Measurements from ENCODE around the gene SYNDIG1. TPM values are rescaled to one million over a fixed set of nuclear protein-coding genes. Genes with fewer than 3 reads are reported as not detected.

The SYNDIG1 gene
- polyA plus RNA-seq, 1 of the 3 experiments (the other 2 are of a cell fraction): not detected

GRCh38 chr20:24683676-24684075 lies 214.2 kb downstream of the SYNDIG1 start:
- H3K9me3 ChIP-seq: peaks cover 6% of the 10 kb centered on the region; the same call in 1 of the 2 replicates
- no peak overlapping the region for H3K27ac ChIP-seq (ENCODE audit: low read depth in 2 of 2, low read length in 1 of 2)
- ChIA-PET CTCF (no interaction called here), POLR2A (no interaction called here)
- H4K20me1 ChIP-seq (ENCODE audit: insufficient read depth): no peaks in the 10 kb centered on the region
- DNase-seq: no peak
- TF ChIP-seq FOXM1 (IDR thresholded peaks at IDR 0.05; ENCODE audit: low read depth): no peak
- no peak for TF ChIP-seq MAX (IDR thresholded peaks at IDR 0.05; ENCODE audit: low read depth)
- no peaks in the 10 kb centered on the region for H3K27me3 ChIP-seq (ENCODE audit: insufficient read depth)
- H3K9me2 ChIP-seq: no peaks in the 10 kb centered on the region
- WGBS (ENCODE audit: low lambda C conversion rate): 48% methylated on average over 7 of the region's 7 CpGs
- H3K36me3 ChIP-seq (replicated peaks in 1 of 2; ENCODE audit: control insufficient read depth in 1 of 2, insufficient read depth in 2 of 2, low read length in 1 of 2): no peaks in the 10 kb centered on the region
- no peaks in the 10 kb centered on the region for H3F3A ChIP-seq (replicated peaks; ENCODE audit: insufficient read depth)
- H3K4me2 ChIP-seq: no peak overlapping the region
- H3K4me3 ChIP-seq (ENCODE audit: low read depth in 2 of 2, low read length in 1 of 2): no peak overlapping the region
- no peak overlapping the region for H2AFZ ChIP-seq (ENCODE audit: low read depth)
- no peaks in the 10 kb centered on the region for H3K79me2 ChIP-seq (ENCODE audit: insufficient read depth)
- no peak overlapping the region for H3K9ac ChIP-seq
- H3K4me1 ChIP-seq (ENCODE audit: control insufficient read depth in 1 of 2, insufficient read depth in 2 of 2, low read depth in 1 of 2, low read length in 1 of 2): no peaks in the 10 kb centered on the region

- no peaks in the 10 kb centered on the region for H3K4me1 ChIP-seq (ENCODE audit: control insufficient read depth in 1 of 2, insufficient read depth in 2 of 2, low read depth in 1 of 2, low read length in 1 of 2)
- H3K9me2 ChIP-seq: no peaks in the 10 kb centered on the region
- H4K20me1 ChIP-seq (ENCODE audit: insufficient read depth): no peaks in the 10 kb centered on the region
- peaks cover 6% of the 10 kb centered on the region; the same call in 1 of the 2 replicates for H3K9me3 ChIP-seq
- CTCF ChIA-PET: no interaction called here
- H3K27ac ChIP-seq (ENCODE audit: low read depth in 2 of 2, low read length in 1 of 2): no peak overlapping the region
- no peak overlapping the region for H3K9ac ChIP-seq
- no peak overlapping the region for H3K4me2 ChIP-seq
- no peak overlapping the region for H2AFZ ChIP-seq (ENCODE audit: low read depth)
- no peaks in the 10 kb centered on the region for H3F3A ChIP-seq (replicated peaks; ENCODE audit: insufficient read depth)
- POLR2A ChIA-PET: no interaction called here
- no peaks in the 10 kb centered on the region for H3K27me3 ChIP-seq (ENCODE audit: insufficient read depth)
- H3K79me2 ChIP-seq (ENCODE audit: insufficient read depth): no peaks in the 10 kb centered on the region
- TF ChIP-seq FOXJ3 (CRISPR knock-in tag; IDR thresholded peaks at IDR 0.05) (no peak), YY1 (IDR thresholded peaks at IDR 0.05; ENCODE audit: low read depth) (no peak), NRF1 (IDR thresholded peaks at IDR 0.05; ENCODE audit: low read depth, low read length) (no peak), CHD2 (IDR thresholded peaks at IDR 0.05; ENCODE audit: low read length, partially characterized antibody) (no peak), MEF2A (IDR thresholded peaks at IDR 0.05; ENCODE audit: borderline replicate concordance, low read depth) (no peak), EZH2phosphoT487 (IDR thresholded peaks at IDR 0.05; ENCODE audit: borderline replicate concordance, low read depth) (no peak), PBX3 (IDR thresholded peaks at IDR 0.05) (no peak), FOSL2 (IDR thresholded peaks at IDR 0.05; ENCODE audit: borderline replicate concordance, low read depth) (no peak)
- DNase-seq: no peak
- 60% methylated on average over 9 of the region's 9 CpGs for WGBS (ENCODE audit: low lambda C conversion rate)
- no peaks in the 10 kb centered on the region for H3K36me3 ChIP-seq (replicated peaks in 1 of 2; ENCODE audit: control insufficient read depth in 1 of 2, insufficient read depth in 2 of 2, low read length in 1 of 2)
- no peak overlapping the region for H3K4me3 ChIP-seq (ENCODE audit: low read depth in 2 of 2, low read length in 1 of 2)
Measured at GRCh38 chr20:24684421-24684871, 215.0 kb downstream of the SYNDIG1 start.

- Histone ChIP-seq H3K36me3 (replicated peaks in 1 of 2; ENCODE audit: control insufficient read depth in 1 of 2, insufficient read depth in 2 of 2, low read length in 1 of 2) (no peaks in the 10 kb centered on the region), H2AFZ (ENCODE audit: low read depth) (no peak overlapping the region), H3K9me3 (peaks cover 6% of the 10 kb centered on the region; the same call in 1 of the 2 replicates), H3K27me3 (ENCODE audit: insufficient read depth) (no peaks in the 10 kb centered on the region), H3K9ac (no peak overlapping the region), H3K27ac (ENCODE audit: low read depth in 2 of 2, low read length in 1 of 2) (no peak overlapping the region), H3K4me3 (ENCODE audit: low read depth in 2 of 2, low read length in 1 of 2) (no peak overlapping the region), H3K9me2 (no peaks in the 10 kb centered on the region), H4K20me1 (ENCODE audit: insufficient read depth) (no peaks in the 10 kb centered on the region), H3K79me2 (ENCODE audit: insufficient read depth) (no peaks in the 10 kb centered on the region), H3K4me1 (ENCODE audit: control insufficient read depth in 1 of 2, insufficient read depth in 2 of 2, low read depth in 1 of 2, low read length in 1 of 2) (no peaks in the 10 kb centered on the region), H3K4me2 (no peak overlapping the region), H3F3A (replicated peaks; ENCODE audit: insufficient read depth) (no peaks in the 10 kb centered on the region)
- CTCF ChIA-PET: no interaction called here
- POLR2A ChIA-PET: no interaction called here
- DNase-seq: no peak
- TF ChIP-seq FOXJ3 (CRISPR knock-in tag; IDR thresholded peaks at IDR 0.05) (no peak), RXRA (IDR thresholded peaks at IDR 0.05; ENCODE audit: borderline replicate concordance, low read depth) (no peak), IRF3 (IDR thresholded peaks at IDR 0.05; ENCODE audit: low read depth, low read length) (no peak), REST (IDR thresholded peaks at IDR 0.05; ENCODE audit: low read depth, low read length) (no peak), POLR2AphosphoS5 (IDR thresholded peaks at IDR 0.05; ENCODE audit: low read depth, low read length) (no peak)
- WGBS (ENCODE audit: low lambda C conversion rate): 70% methylated on average over 9 of the region's 16 CpGs
Measured at GRCh38 chr20:24684956-24685691, 215.7 kb downstream of the SYNDIG1 start.

Measured in SK-N-SH (cell line).